Measurements from ENCODE around the gene MAPK14.

DNA sequence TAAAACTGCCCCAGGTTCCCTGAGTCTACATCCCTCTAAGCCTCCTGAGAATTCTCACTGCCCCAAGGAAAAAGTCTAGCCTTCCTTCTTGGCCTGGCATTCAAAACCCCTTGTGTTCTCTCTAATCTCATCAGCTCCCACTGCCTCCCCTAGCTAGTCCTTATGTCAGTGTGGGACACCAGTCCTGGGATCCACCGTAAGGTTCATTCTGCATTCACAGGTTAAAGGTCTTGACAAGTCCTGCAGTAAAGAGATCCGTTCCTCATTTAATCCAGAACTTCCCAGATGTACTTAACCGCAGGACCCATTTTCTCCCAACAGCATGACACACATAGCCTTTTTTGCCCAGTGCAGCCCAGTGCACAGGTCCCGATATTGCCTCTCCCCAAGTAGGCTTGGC is 114.4 kb downstream of the MAPK14 start:
- TF ChIP-seq, protein P1, sequence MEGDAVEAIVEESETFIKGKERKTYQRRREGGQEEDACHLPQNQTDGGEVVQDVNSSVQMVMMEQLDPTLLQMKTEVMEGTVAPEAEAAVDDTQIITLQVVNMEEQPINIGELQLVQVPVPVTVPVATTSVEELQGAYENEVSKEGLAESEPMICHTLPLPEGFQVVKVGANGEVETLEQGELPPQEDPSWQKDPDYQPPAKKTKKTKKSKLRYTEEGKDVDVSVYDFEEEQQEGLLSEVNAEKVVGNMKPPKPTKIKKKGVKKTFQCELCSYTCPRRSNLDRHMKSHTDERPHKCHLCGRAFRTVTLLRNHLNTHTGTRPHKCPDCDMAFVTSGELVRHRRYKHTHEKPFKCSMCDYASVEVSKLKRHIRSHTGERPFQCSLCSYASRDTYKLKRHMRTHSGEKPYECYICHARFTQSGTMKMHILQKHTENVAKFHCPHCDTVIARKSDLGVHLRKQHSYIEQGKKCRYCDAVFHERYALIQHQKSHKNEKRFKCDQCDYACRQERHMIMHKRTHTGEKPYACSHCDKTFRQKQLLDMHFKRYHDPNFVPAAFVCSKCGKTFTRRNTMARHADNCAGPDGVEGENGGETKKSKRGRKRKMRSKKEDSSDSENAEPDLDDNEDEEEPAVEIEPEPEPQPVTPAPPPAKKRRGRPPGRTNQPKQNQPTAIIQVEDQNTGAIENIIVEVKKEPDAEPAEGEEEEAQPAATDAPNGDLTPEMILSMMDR (IDR thresholded peaks at IDR 0.05; ENCODE audit: low read length) = no peak
- TF ChIP-seq EZH2 (IDR thresholded peaks at IDR 0.05; ENCODE audit: borderline replicate concordance, low read length) = no peak
